Thyroid gland (tissue), 4 donors: Measurements from ENCODE around the gene HOXB1.

Source experiments
- CTCF ChIP-seq, 6 experiments: fragments of 200-600 bp in 3 of 6; fragments of 450-650 bp in 3 of 6; sonication (generic) in 3 of 6; IDR thresholded peaks; one replicate each; pipeline ENCODE4 v1.5.1; 2016 to 2019; ENCODE audit warnings: antibody characterized with exemption in 6 of 6, mild to moderate bottlenecking in 2 of 6, inconsistent platforms in 1 of 6, moderate library complexity in 1 of 6
- POLR2A ChIP-seq, 2 donors: fragments of 450-650 bp; IDR thresholded peaks; one replicate each; pipeline ENCODE4 v1.6.1; 2017; ENCODE audit warnings: antibody characterized with exemption in 2 of 2, mild to moderate bottlenecking in 2 of 2, moderate library complexity in 1 of 2

DNA sequence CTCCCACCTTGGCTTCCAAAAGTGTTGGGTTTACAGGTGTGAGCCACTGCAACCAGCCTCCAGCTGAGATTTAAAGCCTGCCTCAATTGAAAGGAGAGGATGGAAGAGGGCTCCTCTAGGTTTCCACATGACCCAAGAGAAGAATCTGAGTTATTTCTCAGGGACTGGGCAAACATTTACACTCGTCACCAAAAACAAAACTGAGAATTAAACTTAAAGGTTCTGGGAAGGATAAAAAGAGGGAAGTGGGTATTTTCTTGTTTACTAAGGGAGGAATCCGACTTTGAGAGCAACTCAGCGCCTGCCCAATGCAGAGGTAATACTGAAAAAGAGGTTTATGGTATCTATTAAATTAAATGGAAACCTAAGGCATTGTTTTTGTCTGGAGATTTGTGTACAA lies 13.3 kb downstream of the HOXB1 start:
- no peak for TF ChIP-seq CTCF (IDR thresholded peaks at IDR 0.05)
- TF ChIP-seq POLR2A (IDR thresholded peaks at IDR 0.05), result no peak
